GM19468 (cell line): ENCODE results near the gene PRDM16.
"Not testable (repeated sequence)": the region's sequence is repeated elsewhere in the genome, so short reads cannot be mapped to it uniquely, and the experiment has no call there.

ENCODE experiments used
- ATAC-seq: cut with Tn5 transposase; IDR thresholded peaks from one replicate; pipeline ENCODE4 v1.9.1; 2021; ENCODE audit warnings: mild to moderate bottlenecking, moderate library complexity, moderate number of reproducible peaks; ENCODE audit not compliant: unreplicated experiment; ENCODE audit errors: extremely low read depth

The PRDM16 gene

DNA sequence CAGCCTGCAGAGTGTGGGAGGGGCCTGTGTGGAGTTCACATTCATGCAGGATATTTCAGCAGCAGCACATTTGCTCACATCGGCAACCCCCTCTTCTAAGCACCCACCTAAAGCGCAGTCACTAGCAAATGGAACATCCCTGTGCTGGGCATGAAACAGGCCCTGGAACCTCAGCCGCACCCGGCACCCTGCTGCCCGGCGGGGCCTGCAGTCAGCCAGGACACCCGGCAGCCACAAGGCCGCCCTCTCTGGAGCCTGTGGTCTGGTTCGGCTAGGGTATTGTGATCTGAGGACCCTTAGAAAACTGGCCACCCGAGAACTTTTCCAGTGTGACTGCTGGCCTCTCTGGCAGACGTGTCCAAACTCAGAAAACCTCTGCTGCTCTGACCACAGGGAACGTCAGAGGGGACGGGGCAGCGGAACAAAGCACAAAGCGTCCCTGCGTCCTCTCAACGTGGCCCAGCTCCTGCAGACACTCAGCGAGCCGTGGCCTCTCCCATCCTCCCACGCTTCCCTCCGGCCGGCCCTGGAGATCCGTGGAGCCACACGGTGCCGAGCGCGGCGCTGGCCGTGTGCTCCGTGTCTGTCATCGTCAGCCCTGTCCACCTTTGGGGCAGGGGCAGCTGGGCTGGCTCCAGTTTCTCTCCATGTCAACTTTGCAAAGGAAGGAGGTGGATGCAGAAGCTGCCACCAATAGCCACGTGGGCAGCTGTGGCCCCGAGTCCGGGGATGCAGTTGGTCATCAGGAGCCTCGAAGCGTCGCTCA, 209.6 kb downstream of the PRDM16 start:
- no peak for ATAC-seq

DNA sequence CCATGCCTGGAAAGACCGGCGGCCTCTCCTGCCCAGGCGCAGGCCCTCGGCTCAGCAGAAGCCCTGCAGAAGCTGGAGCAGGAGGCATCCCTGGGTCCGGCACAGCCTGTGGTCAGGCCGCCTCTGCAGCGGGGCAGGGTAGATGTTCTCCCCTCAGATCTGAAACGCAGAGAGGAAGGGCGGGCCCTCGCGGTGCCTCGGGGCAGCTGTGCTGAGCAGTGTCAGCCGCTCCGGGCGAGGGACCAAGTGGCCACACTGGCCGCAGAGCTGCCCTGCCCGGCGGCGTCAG, 210.1 kb downstream of the PRDM16 start:
- no peak for ATAC-seq

DNA sequence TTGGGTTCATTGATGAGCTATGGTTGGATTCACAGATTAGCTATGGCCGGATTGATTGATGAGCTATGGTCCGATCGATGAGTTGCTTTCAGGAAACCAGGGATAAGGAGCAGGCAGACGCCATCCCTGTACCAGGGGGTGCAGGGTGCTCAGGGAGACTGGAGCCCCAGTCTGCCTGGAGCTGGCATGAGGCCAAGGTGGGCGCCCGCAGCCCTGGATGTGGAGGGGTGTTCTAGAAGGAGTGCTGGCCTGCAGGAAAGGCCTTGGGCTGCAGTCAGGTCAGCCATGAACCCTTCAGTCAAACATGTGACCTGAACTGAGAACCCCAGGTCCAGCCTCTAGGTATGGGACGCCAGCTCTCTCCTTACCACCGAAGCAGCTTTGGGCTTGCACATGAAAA, 212.7 kb downstream of the PRDM16 start:
- ATAC-seq, result no peak

DNA sequence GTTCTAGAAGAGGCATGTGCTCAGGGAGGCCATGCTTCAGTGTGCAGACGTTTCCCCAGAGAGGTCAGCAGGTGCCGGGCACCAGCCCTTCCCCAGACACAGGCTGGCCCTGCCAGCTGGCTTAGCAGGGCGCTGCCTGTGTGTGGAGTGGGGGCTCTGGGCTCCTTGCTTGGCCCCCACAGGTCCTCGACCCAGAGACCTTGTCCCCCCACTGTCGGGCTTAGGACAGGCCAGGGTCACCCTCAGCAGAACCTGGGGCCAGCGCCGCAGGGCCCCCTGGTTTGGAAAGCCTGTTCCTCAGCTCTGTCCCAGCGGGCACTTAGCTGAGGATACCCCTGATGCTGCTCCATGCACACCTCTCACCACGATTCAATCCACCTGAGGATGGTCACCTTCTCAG, 213.2 kb downstream of the PRDM16 start:
- ATAC-seq, result no peak

DNA sequence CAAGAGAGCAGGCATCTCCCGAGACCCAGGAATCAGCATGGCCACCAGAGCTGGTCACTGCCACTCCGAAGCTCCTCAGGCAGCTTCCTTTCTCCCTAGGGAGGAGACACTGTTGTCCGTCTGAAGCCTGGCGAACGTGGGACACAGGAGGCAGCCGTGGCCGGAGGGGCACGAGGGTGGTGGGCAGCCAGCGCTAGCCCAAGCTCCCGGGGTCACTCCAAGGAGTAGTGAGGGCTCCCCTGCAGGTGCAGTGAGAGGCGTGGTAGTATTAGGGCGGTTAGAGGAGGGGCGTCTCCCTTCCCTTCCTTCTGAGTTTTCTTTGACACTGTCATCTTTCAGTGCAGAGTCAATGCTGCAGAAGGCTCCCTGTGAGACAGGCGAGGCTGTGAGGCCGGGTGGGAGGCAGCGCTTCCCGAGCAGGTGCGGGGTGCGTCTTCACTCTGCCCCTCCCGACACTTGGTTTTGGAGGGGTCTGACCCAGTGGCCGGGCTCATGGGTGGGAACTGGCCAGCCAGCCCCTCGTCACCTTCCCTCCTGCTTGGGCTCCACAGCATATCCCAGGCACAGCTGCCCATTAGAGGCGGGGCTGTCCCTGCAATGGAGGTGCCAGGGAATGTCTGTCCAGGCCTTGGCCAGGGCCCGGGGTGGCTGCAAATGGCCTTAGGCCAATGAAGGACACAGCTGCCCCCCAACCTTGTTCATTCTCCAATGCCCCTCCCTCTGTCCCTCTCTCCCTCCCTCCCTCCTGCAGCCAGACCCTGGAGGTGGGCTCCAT, 213.8 kb downstream of the PRDM16 start:
- ATAC-seq, result no peak

DNA sequence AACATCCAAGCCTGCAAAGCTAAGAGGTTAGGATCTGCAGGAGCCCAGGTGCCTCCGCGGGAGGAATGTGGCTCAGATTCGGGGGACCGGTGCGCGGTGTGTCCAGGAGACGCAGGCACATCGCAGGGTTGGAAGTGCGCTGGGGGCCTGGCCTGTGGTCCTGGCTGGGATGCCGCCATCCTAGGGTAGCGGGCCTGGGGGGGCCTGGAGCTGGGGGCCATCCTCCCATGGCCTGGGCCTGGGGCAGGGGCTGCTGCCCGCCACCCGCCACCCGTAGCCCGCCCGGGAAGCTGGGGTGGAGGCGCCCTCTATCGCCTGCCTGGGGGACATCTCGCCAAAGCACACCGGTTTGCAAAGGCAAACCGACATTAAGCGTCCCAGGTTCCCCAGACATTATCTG, 214.8 kb downstream of the PRDM16 start:
- no peak for ATAC-seq

DNA sequence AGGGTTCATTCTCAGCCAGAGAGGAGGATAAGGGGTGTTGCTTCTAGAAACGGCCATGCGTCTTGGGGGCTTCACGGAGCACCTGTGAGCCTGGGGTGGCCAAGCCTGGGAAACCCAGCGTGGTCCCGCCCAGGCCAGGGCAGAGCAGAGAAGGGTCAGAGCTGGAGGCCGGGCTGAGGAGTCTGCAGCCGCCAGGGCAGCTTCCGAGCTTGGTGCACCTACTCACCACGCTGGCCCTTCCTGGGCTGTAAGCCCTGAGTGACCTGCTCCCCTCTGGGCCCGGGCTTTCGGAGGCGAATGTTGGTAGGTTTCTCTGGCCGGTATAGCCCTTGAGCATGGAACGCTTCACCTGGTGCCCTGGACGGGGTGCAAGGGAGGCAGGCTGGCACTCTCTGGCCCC, 215.7 kb downstream of the PRDM16 start:
- ATAC-seq, result no peak

DNA sequence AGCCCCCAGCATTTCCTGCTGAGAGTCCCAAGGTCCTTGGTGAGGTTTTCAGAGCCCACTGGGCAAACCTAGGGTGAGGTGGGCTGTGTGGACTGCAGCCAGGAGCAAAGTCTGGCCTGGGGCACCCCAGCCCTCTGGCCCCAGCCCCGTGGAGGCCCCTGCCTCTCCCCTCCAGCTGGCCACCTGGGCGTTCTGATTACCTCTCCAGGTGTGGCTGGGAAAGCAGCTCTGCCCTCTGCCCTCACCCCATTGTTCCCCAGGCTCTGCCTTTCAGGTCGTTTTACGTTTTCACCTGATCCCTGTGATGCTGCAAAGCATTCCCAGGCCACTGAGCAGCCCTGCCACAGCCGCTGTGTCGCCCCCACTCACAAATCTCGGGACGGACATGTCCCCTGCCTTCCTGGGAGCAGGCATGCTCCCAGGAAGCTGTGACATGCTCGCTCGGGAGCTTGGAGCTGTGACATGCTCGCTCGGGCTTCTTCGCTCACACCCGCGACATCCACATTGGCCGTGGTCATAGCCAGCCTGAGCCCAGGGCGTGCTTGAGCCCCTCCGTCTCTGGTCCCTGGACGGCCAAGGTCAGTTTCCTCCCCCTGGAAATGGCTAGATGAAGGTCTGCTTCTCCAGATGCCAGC, 216.2 kb downstream of the PRDM16 start:
- ATAC-seq, result no peak

DNA sequence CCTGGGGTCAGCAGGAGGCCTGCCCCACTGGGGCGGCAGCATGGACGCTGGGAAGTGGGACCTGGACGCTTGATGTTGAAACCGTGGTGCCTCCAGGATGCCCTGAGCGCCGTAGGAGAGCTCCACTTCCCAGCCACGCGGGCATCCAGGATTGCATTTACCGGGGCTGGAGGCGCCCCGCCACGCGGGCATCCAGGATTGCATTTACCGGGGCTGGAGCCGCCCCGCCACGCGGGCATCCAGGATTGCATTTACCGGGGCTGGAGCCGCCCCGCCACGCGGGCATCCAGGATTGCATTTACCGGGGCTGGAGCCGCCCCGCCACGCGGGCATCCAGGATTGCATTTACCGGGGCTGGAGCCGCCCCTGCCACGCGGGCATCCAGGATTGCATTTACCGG, 218.1 kb downstream of the PRDM16 start:
- ATAC-seq, result not testable (repeated sequence)

DNA sequence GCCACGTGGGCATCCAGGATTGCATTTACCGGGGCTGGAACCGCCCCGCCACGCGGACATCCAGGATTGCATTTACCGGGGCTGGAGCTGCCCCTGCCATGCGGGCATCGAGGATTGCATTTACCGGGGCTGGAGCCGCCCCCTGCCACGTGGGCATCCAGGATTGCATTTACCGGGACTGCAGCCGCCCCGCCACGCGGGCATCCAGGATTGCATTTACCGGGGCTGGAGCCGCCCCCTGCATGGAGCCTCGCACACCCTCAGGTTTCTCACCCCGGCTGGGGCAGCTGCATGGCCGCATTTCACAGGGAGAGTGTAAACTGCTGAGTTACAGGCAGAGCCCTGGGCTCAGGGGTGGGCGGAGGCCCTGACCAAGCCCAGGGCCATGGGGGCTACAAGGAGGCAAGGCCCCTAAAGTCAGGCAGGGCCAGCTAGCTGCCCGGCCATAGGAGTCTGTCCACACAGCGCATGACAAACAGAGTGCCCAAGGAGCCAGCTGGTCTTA, 218.7 kb downstream of the PRDM16 start:
- ATAC-seq, result no peak

DNA sequence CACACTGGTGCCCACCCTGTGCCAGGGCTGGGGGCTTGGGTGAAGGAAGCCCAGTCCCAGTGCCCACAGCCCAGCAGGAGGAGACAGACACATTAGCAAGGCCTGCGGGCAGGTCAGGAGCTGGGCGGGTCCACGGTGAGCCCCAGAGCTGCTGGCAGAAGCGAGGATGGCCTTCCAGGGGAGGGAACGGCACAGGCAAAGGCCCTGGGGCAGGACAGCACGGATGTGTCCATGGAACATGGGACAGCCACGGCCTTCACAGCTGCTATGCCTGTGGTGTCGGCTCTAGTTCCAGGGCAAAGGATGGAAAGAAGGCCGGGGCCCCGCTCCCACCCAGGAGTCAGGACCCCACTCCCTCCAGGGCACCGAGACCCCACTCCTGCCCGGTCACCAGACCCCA, 220.5 kb downstream of the PRDM16 start:
- no peak for ATAC-seq

DNA sequence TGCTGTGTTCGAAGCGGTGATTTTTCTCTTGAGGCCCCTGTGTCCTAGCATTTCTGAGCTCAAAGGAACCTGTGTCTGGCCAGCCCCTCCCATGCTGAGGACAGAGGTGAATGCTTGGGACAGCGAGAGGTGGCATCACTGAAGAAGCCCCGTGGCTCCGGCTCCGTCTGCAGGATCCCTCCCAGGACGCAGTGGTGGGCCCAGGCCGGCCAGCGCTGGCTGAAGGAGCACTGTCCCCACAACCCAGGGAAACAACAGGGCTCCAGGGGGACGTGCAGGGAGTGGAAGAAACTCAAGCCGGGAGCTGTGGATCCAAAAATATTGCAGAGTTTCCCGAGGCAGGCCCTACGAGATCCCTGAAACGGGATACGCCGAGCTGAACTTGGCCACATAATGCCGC, 221.4 kb downstream of the PRDM16 start:
- ATAC-seq, result no peak

DNA sequence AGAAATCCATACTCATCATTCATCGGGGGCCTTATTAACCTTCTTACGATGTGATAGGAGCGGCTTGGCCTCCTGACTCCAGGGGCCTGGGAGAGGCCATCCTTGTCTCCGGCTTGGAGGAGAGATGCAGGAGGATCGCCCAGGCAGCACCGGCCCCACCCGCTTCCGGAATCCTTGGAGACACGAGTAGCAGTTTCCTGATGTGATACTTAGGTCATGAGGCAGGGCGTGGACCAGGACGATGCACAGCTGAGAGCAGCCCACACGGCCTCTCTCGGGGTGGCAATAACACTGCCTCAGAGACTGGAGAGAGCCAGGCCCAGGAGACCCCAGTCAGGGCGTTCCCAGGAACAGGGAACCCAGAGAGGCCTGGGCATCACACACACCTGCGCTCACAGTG, 221.9 kb downstream of the PRDM16 start:
- ATAC-seq, result no peak

DNA sequence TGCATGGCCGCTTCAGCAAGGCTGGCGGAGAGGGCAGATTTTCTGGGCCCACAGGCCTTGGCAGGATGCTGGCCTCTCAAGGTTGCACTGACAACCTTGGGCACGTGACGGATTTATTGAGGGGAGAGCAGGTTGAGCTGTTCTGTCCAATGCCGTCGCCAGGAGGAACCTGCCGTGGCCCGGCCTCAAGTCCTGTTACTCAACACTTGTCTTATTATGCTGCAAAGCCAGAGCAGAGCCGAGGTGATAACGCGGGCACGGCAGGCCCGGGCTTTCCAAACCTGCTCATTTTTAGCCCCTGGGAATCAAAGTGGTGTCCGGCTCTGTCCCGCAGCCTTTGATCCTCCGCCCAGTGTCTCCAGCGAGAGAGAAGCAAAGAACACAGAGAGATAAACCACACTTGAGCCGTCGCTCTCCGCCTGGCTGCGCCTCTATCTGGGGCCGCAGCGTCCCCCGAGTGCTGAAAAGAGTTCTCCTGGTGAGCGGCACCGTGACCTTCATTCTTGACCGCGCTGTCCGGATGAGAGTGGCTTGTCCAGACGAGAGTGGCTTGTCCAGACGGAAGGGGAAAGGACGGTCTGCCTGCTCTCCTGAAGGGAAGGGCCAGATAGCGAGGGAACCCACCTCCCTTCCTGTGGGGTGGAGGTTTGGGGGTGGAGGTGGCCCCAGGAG, 223.2 kb downstream of the PRDM16 start:
- no peak for ATAC-seq

DNA sequence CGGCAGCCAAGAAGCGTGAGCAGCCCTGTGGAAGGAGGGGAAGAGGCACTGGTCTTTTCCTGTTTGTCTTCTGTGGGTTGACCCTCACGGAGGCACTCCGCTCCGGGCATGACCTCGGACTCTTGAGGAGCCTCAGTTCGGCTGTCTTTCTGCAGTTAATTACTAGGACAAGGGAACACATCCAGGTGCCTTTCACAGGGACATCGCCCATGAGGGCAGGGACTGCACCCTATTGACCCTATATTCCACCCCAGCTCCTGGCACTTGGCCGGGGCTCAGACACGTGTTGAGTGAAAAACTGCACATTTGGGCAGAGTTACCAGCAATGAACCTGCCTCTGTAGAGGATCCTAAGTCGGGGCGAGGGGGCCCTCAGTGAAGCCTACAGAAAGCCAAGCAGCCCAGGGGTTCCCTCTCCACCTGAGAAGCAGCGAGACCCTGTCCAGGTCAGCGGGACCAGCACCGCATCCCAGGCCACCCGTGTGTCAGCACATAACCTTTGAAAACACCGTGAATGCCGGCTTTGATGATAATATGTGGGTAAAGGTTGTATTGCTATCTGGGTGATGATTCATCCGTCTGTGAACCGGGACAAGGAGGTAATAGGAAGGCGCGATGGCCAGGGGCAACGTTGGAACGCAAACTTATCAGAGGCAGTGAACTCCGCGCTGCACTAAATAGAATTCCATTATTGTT, 224.0 kb downstream of the PRDM16 start:
- no peak for ATAC-seq

DNA sequence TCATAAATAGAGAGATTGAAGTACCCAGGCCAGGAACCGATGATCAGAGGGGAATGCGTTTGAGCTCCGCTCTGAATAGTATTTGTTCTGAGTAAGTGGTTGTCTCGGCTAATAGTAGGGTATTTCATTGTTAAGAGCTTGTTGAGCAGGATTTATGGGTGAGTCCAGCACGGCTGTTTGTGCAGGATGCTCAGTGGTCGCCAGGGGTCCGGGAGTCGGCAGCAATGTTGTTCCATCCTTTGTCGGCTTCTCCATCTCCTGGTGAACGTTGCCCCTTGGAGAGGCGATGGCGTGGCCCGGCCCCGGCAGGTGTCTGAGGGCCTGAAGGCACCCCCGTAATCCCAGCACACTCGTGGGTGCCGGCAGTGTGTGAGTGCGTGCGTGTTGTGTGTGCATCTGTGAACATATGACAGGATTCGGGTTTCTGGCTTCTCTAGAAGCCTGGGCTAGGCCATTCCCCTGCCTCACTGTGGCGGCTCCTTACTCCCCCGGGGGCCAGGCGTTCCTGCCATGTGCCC, 224.6 kb downstream of the PRDM16 start:
- no peak for ATAC-seq

DNA sequence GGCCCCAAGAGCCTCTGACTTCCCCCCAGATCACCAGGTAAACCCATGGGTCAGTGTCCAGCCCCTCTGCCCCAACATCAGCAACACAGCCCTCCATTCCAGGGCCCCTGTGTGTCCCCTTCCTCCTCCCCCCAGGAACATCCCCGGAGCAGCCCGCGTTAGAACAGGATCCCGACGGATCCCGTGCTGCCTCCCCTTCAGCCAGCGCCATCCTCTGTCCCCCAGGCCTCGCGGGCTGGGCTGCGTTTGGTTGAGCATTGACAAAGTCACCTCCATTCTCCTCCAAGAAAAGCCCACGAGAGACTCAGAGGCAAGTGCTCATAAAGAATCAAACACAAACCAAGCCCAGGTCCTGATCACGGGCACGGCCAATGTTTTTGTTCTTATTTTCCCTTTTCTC, 225.4 kb downstream of the PRDM16 start:
- ATAC-seq, result no peak

DNA sequence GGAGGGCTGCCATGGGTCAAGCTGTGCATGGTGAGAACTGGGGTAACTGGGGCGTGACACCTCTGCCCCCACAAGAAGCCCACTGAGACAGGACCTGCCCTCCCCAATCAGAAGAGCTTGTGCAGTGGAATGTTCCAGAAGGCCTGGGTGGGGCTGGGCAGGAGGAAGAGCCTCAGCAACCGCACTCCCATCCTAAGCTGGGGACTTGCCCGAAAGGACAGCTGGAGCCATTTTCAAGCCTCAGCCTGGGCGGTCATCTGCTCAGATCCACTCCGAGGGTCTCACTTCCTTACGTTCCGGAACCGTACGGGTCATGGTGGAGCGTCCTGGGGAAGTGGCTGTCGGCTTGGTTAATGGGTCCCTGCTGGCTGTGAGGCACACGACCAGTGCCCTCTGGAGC, 226.8 kb downstream of the PRDM16 start:
- no peak for ATAC-seq

DNA sequence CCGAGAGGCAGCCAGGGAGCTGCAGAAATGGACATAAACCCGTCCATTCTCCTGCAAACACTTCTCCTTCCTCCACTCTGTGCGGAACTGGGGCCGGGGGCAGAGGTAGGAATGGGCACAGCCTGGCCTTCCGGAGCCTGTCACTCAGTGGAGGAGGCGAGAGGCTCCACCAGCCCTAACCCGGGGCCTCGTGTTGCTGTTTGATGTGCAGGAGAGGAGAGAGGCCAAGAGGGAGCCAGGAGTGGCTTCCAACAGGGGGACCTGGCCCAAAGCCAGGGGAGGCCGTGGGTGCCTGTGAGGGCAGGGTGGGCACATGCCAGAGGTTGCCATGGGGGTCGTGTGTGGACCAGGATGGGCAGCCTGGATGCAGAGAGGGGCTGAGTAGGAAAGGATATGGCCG, 227.3 kb downstream of the PRDM16 start:
- ATAC-seq, result no peak

DNA sequence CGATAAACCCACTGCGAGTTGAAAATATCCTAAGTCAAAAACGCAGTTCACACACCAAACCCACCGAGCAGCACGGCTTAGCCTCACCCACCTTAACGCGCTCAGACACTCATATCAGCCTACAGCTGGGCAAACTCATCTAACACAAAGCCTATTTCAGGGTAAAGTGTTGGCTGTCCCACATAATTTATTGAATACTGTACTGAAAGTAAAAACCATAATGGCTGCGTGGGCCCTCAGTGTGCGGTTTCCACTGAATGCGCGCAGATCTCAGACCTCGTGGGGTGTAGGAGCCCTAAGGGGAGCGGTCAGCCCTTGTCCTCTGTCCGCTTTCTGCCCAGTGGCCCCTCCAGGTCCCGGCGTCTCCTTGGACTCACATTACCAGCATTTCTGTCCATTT, 227.8 kb downstream of the PRDM16 start:
- ATAC-seq, result no peak
